Measurements from ENCODE around the gene BCOR.

BCOR gene

GRCh38 chrX:40063555-40063954, 34.2 kb downstream of the BCOR start:
- DNase-seq (ENCODE audit: low read depth, low spot score) = no peak

GRCh38 chrX:40062525-40063155, 35.1 kb downstream of the BCOR start:
- DNase-seq (ENCODE audit: low read depth, low spot score) = no peak

DNA sequence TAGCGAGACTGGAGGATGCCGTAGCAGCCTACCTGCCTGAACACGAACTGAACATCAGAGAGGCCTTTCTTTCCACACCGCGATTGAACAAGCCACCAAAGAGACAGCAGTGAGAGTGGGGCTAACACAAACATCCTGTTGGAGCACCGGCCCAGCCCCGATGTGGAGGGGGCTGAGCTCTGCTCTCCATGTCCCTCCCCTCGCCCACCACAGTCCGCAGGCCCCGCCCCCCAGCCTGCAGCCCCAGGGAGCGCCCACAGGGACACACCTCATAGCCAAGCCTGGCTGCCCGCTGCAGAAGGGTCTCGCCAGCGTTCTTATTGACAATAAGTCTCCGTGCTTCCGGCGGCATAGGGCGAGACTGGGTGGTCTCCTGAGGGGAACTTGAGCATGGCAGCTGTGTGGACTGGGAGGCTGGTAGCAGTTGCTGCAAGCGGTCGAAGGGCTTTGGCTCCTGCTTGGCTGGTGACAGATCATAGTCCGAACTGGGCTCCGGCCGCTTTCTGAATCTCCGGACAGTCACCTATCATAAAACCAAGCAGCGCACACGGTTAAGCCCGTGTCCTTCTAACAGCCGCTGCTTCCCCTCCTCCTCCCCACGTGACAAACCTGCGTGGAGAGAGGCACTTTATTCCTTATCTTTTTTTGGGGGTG, 35.8 kb downstream of the BCOR start:
- DNase-seq (ENCODE audit: low read depth, low spot score) = no peak

- DNase-seq (ENCODE audit: low read depth, low spot score) = no peak
Measured at GRCh38 chrX:40061005-40061404, 36.8 kb downstream of the BCOR start.

- DNase-seq (ENCODE audit: low read depth, low spot score) = no peak
Measured at GRCh38 chrX:40060356-40060845, 37.4 kb downstream of the BCOR start.

GRCh38 chrX:40058719-40059118, 39.0 kb downstream of the BCOR start:
- DNase-seq (ENCODE audit: low read depth, low spot score) = no peak

- no peak for DNase-seq (ENCODE audit: low read depth, low spot score)
Measured at GRCh38 chrX:40057405-40057804, 40.4 kb downstream of the BCOR start.

- DNase-seq (ENCODE audit: low read depth, low spot score) = no peak
Measured at GRCh38 chrX:40056420-40056819, 41.3 kb downstream of the BCOR start.

GRCh38 chrX:40055495-40055894, 42.3 kb downstream of the BCOR start:
- no peak for DNase-seq (ENCODE audit: low read depth, low spot score)

DNA sequence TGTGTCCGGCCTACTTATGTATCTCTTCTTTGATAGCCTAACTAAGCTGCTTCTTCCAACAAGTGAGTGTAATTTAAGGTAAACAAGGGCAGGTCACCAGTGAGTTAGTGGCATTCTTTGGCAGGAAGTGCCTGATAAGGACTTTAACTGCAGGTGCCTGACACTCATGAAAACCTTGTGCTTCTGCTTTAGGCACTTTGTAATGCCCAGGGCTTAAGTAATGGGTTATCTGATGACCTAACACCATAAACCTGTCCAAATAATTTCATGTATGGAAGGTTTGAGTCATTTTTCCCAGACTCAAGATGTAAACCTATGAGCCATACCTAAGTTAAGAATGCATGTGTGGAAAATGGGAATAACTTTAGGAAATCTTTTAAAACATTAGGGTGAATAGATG, 43.0 kb downstream of the BCOR start:
- DNase-seq (ENCODE audit: low read depth, low spot score) = no peak

DNA sequence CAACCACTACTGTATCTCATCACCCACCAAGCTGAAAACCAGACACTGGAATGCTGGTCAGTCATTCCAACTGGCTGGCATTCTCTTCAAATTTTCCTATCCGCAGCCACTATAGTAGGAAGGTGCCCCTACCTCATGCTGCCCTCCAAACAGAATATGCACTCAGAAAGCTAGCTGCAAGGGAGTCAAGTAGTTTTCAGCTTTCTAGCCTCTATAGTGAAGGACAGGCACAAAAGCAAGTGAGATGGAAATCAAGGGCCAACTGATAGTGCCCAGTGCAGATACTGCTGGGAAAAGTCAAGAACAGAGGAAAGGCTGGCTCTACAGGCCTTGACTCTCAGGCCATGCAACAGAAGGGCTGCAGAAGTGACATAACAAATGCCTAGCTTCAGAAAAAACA, 47.2 kb downstream of the BCOR start:
- no peak for DNase-seq (ENCODE audit: low read depth, low spot score)

GRCh38 chrX:40049084-40049641, 48.6 kb downstream of the BCOR start:
- no peak for DNase-seq (ENCODE audit: low read depth, low spot score)

- no peak for DNase-seq (ENCODE audit: low read depth, low spot score)
Measured at GRCh38 chrX:40047485-40047884, 50.3 kb downstream of the BCOR start.

DNA sequence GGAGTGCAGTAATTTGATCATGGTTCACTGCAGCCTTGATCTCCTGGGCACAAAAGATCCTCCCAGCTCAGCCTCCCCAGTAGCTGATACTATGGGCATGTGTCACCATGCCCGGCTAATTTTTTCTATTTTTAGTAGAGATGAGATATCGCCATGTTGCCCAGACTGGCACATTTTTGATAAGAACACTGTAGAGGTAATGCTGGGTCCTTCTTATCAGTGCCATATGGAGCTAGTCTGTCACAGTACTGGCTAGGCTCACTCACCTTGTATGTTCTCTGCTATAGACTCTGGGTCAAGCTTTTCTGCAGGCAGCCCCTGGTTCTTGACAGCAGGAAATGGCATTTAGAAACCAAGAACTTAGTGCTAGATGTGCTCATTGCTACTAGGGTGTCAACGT, 53.9 kb downstream of the BCOR start:
- DNase-seq (ENCODE audit: low read depth, low spot score) = no peak

DNA sequence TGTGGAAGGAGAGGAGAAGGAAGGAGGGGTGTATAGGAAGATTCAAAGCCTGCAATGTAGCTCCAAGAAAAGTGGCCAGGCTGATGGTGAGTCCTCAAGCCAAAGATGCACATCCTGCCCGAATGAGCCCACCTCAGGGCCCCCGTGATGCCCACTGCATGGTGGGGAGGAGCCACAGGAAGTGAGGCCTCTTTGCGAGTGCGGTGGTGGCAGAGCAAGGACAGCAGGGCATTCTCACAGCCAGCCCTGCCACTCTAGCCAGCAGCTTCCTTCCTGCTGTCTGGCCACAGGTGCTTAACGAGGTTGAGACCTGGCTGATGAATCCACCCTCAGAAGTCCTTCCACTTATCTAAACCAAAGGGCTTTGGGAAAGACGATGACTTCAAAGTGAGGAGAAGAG, 55.8 kb downstream of the BCOR start:
- no peak for DNase-seq (ENCODE audit: low read depth, low spot score)

- DNase-seq (ENCODE audit: low read depth, low spot score) = no peak
Measured at GRCh38 chrX:40040686-40041461, 56.9 kb downstream of the BCOR start.

- DNase-seq (ENCODE audit: low read depth, low spot score) = no peak
Measured at GRCh38 chrX:40039887-40040286, 57.9 kb downstream of the BCOR start.

DNA sequence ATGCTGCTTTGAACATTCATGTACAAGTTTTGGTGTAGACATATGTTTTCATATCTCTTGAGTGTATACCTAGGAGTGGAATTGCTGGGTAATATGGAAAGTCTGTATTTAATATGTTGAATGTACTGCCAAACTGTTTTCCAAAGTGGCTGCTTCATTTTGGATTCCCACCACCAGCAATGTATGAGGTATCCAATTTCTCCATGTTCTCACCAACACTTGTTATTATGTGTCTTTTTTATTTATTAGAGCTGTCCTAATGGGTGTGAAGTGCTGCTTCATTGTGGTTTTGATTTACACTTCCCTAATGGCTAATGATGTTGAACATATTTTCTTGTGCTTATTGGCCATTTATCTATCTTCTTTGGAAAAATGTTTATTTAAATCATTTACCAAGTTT, 60.4 kb downstream of the BCOR start:
- no peak for DNase-seq (ENCODE audit: low read depth, low spot score)

- DNase-seq (ENCODE audit: low read depth, low spot score) = no peak
Measured at GRCh38 chrX:40035726-40036125, 62.0 kb downstream of the BCOR start.

DNA sequence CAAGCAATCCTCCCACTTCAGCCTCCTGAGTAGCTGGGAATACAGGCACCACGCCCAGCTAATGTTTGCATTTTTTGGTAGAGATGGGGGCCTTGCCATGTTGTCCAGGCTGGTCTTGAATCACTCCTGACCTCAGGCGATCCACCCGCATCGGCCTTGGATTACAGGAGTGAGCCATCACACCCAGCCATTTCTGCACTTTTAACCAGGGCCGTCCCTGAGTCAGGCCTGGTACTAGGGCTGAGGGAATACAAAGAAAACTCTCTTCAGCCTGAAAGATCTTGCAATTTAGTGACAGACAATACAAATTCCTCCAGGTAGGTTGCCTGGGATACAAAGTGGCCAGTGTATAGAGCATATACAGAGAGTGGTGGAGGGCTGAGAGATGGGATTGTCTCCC, 65.8 kb downstream of the BCOR start:
- DNase-seq (ENCODE audit: low read depth, low spot score) = no peak

- DNase-seq (ENCODE audit: low read depth, low spot score) = no peak
Measured at GRCh38 chrX:40030205-40030604, 67.6 kb downstream of the BCOR start.

GRCh38 chrX:40022421-40022820, 75.3 kb downstream of the BCOR start:
- DNase-seq (ENCODE audit: low read depth, low spot score) = no peak

All from brain pericyte (primary cell).